Stimulated activated CD8-positive, alpha-beta memory T cell treated with anti-CD3 and anti-CD28 coated beads, Interleukin-4, amount 100 ng/mL, for 24 hours (primary cell): Measurements from ENCODE around the gene RRP1B.
"Not testable (repeated sequence)": the region's sequence is repeated elsewhere in the genome, so short reads cannot be mapped to it uniquely, and the experiment has no call there.

Experiments
- DNase-seq: peaks from one replicate; pipeline ENCODE4 v3.0.0-alpha.2; 2020; ENCODE audit warnings: low read depth

Gene RRP1B

GRCh38 chr21:43676391-43676790, 17.0 kb downstream of the RRP1B start:
- no peak for DNase-seq

GRCh38 chr21:43679951-43680350, 20.6 kb downstream of the RRP1B start:
- DNase-seq = no peak

- not testable (repeated sequence) for DNase-seq
These were observed 21.1 kb downstream of the RRP1B start for GRCh38 chr21:43680421-43680820.

- no peak for DNase-seq
These were observed 22.3 kb downstream of the RRP1B start for GRCh38 chr21:43681650-43682049.

- no peak for DNase-seq
These were observed 25.1 kb downstream of the RRP1B start for GRCh38 chr21:43684424-43684823.

GRCh38 chr21:43686811-43687565, 27.6 kb downstream of the RRP1B start:
- DNase-seq = no peak

GRCh38 chr21:43687566-43688399, 28.4 kb downstream of the RRP1B start:
- DNase-seq = no peak

GRCh38 chr21:43688906-43689305, 29.5 kb downstream of the RRP1B start:
- DNase-seq = no peak

GRCh38 chr21:43689556-43690337, 30.4 kb downstream of the RRP1B start:
- DNase-seq = no peak

GRCh38 chr21:43690346-43690745, 31.0 kb downstream of the RRP1B start:
- no peak for DNase-seq

- no peak for DNase-seq
These were observed 31.9 kb downstream of the RRP1B start for GRCh38 chr21:43691086-43691795.

GRCh38 chr21:43691801-43692200, 32.4 kb downstream of the RRP1B start:
- DNase-seq = no peak

GRCh38 chr21:43692949-43693348, 33.6 kb downstream of the RRP1B start:
- DNase-seq = no peak

- DNase-seq = no peak
These were observed 34.6 kb downstream of the RRP1B start for GRCh38 chr21:43693981-43694380.

- DNase-seq = no peak
These were observed 35.2 kb downstream of the RRP1B start for GRCh38 chr21:43694437-43695079.

- DNase-seq = no peak
These were observed 36.9 kb downstream of the RRP1B start for GRCh38 chr21:43696214-43696613.

GRCh38 chr21:43697758-43698643, 38.6 kb downstream of the RRP1B start:
- no peak for DNase-seq

GRCh38 chr21:43699492-43699777, 40.1 kb downstream of the RRP1B start:
- DNase-seq = not testable (repeated sequence)

GRCh38 chr21:43699933-43700599, 40.7 kb downstream of the RRP1B start:
- no peak for DNase-seq
